ENCODE measurements around the gene GABRA4.

DNA sequence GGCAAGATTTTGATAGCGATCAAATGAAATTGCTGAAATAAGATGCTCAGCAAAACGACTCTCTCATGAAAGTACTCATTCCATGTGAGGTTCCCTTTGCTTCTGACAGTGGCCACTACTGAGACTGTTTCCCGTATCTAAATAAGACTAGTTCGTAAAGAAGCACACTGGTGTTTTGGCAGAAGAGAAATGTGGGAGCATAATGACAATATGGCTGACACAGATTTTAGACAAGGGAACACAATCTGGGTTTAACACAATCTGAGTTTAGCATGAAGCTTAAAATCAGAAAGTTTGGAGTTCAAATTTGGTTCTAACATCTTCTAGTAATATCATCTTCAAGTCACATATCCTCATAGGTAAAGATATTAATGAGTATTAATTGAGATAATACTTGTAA is 13.7 kb downstream of the GABRA4 start:
- TF ChIP-seq POLR2A (IDR thresholded peaks at IDR 0.05) (no peak), CTCF (IDR thresholded peaks at IDR 0.05) (no peak)

Measured in lower leg skin (tissue), 3 donors.